HG03159 (cell line): ENCODE data around the gene ZSCAN22.
"Not testable (repeated sequence)": the region's sequence is repeated elsewhere in the genome, so short reads cannot be mapped to it uniquely, and the experiment has no call there.

Experiments
- ATAC-seq: cut with Tn5 transposase; IDR thresholded peaks from one replicate; pipeline ENCODE4 v1.9.1; 2021; ENCODE audit warnings: mild to moderate bottlenecking, moderate library complexity; ENCODE audit not compliant: unreplicated experiment

ZSCAN22 gene

DNA sequence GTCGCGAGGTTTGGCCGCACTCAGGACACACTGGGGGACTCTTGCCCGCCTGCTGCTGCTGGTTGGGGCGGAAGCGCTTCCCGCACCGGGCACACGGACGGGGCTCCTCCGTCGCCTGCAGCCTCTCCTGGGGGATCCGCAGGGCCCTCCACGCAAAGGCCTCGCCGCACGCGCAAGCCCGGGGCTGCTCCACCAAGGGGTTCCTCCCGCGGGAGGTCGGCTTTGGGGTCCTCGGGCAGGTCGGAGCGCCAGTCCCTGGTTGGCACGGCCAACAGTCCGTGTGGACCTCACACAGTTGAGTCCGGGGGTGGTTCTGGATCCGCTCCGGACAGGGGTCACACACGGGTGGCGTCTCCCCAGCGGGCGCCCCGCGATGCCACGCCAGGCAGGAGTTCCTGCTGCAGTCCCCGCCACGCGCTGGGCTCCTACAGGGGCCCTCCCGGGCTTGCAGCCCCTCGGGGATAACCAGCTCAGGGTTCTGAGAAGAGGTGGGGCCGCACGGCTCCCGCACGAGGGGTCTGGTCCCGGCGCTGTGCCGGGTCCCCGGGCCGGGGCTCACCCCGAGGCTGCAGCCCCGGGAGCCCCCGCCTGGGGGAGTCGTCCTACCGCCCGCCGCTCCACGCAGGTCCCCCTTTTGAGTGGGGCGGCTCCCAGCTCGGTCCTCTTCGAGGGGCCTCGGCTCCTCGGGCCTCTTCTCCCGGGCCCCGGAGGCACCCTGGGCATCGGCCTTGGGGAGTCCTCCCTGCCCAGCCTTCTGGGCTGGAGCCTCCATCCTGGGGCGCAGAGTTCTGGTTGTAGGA lies 42.0 kb downstream of the ZSCAN22 start:
- no peak for ATAC-seq

DNA sequence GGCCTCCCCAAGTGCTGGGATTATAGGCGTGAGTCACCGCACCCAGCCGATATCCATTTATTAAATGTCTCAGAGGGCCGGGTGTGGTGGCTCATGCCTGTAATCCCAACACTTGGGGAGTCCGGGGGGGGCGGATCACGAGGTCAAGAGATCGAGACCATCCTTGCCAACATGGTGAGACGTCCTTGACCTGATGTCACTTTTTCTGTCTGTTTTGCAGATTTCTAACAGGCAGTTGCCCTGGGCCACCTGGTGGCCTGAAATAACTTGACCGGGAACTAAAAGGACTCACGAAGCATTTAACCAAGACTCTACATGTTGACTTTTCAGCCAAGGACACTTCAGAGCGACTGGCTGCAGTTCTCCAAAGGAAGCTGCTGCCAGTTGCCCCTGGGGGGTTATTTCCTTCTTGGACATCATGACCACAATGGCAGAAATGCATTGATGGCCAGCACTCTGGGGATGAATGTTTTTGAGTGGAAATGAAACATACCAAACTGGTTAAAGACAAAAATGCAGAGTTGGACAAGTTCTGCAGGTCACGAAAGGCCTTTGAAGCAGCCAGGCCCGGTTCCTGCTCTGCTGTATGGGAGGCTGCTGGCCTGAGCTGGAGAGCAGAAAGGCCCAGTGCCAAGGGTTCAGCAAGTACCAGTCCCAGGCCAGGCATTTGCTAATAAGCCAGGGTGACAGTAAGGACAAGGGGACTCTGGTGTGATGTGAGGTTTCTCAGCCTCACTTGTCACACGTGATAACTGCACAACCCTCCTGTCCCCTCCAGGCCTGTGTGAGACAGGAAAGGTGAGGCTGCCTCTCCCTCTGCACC lies 45.7 kb downstream of the ZSCAN22 start:
- no peak for ATAC-seq

- ATAC-seq = no peak
These were observed 47.4 kb downstream of the ZSCAN22 start for GRCh38 chr19:58374200-58374599.

DNA sequence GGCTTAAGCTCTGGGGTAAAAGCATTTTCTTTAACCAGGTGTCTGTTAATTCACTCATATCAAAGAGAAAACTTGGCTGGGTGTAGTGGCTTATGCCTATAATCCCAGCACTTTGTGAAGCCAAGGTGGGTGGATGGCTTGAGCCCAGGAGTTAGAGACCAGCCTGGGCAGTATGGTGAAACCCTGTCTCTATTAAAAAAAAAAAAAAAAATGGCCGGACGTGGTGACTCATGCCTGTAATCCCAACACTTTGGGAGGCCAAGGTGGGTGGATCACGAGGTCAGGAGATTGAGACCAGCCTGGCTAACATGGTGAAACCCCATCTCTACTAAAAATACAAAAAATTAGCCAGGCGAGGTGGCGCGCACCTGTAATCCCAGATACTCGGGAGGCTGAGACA lies 49.9 kb downstream of the ZSCAN22 start:
- ATAC-seq = not testable (repeated sequence)

DNA sequence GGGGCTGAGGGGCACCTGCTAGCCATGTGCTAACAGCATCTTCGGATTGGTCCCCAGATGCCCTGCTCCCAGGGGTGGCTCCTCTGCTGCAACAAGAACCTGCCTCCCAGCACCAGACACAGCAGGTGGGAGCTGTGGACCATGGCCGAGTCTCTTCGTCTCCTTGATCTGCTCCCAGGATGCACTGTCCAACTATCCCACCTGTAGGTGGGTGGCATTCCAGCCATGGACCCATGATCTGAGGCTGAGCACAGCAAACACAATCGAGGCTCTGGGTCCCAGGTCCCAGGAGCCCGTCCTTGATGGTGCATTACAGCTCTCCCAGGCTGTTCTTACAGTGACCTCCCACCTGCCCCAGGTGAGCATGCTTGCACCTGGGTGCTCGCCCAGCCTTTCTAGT lies 52.5 kb downstream of the ZSCAN22 start:
- ATAC-seq = no peak

DNA sequence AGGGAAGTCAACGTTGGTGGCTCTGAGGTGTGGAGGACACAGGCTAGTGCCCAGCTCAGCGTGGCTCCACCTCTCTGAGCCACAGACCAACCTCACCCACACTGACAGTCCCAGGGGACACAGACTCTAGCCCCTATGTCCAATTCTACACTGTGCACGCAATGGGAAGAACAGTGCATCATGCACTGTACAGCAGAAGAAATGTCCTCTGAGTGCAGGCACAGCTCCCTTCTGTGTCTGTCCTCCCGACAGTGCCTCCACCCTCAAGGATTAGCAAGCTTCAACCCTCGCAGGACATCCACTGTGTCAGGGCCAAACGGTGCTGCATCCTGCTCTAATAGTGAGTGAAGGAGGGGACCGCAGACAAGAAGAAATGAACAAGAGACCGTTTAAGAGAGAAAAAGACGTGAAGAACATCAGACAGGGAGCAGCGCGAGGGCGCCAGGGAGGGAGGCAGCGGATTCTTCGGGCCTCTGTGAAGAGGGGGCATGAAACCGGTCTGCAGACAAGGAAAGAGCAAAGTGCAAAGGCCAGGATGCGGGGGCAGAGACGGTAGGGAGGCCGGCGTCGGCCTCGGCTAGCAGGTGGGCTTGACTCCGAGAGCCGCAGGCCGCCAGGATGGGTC lies 53.4 kb downstream of the ZSCAN22 start:
- no peak for ATAC-seq

DNA sequence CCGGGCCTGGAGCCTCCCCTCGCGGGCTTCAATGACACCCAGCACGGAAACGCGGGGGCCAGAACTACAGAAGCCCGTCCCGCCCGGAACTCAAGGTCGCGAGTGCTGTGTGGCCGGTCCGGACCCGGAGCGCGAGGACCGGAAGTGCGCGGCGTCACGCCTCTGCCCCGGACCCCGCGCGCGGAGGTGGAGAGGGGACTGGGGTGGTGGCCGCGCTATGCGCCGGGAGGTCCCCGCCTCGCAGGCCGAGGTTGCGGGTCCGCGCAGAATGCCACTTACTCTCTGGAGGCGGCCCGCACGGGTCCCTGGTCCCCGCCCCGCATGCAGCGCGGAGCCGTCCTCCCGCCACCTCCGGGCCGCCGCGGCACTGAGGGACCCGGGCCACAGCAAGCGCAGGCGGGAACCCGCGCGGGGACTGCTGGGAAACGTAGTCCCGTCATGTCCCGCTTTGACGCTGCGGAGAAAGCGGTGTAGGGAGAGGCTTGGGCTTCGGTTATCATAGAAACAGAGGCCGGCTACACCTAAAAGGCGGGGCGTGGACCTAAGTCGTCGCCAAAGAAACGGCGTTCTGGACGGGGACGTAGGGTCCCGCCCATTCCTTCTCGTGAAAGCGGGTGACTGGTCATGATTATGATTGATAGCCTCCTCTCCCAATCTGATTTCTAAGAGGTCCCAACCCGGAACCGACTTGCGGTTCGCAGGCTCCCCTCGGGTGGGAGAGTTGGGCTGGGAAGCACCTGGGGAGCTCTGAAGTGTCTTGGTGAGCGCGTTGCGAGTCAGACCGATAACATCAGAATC lies 54.1 kb downstream of the ZSCAN22 start, which contains the start of gene ZNF837:
TSS of gene ZNF837 (minus strand) at position 369 of the 798 bp plus-strand sequence. CDS start 11,698 bp downstream, outside the sequence.
- ATAC-seq = peak; percentile 81

DNA sequence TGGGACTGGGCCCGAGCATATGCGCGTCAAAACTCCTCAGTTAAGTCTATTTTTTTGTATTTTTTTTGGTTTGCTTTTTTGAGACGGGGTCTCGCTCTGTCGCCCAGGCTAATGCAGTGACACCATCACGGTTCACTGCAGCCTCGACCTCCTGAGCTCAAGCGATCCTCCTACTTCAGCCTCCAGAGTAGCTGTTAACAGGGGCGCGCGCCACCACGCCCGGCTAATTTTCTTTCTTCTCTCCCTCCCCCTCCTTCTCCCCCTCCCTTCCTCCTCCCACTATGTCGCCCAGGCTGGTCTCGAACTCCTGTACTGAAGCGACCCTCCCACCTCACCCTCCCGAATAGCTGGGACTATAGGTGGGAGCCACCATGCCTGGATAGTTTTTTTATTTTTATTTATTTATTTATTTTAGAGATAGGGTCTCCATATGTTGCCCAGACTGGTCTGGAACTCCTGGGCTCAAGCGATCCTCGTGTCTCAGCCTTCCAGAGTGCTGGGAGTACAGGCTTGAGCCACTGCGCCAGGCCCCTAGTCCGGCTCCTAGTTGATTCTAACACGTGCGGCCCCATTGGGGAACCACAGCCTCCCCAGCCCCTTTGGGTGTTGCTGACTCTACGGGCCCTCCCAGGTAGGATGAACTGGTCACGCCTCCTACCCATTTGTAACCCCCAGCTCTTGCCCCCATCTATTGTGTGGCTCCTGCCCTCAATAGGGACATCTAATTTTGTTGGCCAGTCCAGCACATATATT lies 54.8 kb downstream of the ZSCAN22 start:
- ATAC-seq = no peak

GRCh38 chr19:58382997-58383603 lies 56.3 kb downstream of the ZSCAN22 start:
- ATAC-seq = no peak

- ATAC-seq = no peak
These were observed 58.6 kb downstream of the ZSCAN22 start for GRCh38 chr19:58385313-58385890.

- peak; percentile 10 for ATAC-seq
These were observed 59.2 kb downstream of the ZSCAN22 start for GRCh38 chr19:58385891-58386575.

DNA sequence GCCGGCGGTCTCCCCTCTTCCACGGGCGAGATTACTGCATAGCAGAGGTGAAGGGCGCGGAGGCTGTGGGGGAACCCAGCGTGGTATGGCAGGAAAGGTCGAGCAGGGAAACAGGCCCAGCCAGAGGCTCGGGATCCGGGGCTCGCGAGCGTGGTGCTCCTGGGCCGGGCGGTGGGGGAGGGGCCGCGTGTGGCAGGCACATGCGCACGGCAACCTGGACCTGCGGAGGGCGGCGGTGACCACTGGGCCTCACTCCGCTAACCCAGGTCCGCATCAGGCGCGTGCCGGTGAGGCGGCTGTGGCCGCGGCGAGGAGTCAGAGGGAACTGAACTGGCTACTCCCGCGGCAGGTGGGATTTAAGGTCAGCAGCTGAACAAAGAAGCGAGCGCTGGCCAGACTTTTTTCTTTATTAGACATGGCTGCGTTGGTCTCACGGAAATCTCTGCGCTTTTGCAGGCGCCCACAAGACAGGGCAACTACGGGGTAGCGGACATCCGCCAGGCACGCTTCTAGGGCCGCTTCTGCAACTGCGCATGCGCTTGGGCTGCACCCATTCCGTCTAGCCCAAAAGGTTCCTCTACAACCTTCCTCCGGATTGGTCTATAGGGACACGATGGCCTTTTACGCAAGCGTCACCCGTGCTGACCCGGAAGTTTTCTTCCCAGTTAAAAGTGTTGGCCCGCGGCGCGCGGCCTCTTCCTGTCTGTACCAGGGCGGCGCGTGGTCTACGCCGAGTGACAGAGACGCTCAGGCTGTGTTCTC lies 60.0 kb downstream of the ZSCAN22 start, which contains the start of gene RPS5:
TSS of gene RPS5 (plus strand) at position 694 of the 762 bp plus-strand sequence. CDS start 869 bp downstream, outside the sequence.
- ATAC-seq = peak; percentile 81

- no peak for ATAC-seq
These were observed 60.8 kb downstream of the ZSCAN22 start for GRCh38 chr19:58387338-58388174.

DNA sequence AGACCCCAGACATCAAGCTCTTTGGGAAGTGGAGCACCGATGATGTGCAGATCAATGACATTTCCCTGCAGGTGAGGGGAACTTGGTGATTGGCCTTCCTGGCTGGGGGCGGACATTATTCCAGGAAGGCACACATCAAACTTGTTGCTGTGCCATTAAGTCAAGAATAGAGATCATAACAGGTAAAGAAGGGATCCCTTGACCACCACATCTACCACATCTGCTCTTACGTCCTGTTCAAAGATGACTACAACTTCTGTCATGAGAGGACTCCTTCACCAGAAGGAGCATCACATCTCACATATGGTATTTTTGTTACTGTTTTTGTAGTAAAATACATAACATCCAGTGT lies 61.4 kb downstream of the ZSCAN22 start:
- ATAC-seq = no peak
